Thyroid gland (tissue), 4 donors: ENCODE data around the gene SMLR1. TPM values are rescaled to one million over a fixed set of nuclear protein-coding genes. Genes with fewer than 3 reads are reported as not detected.

ENCODE experiments used
- DNase-seq, 2 donors: peaks; one replicate each; pipeline ENCODE4 v3.0.0-alpha.2; 2019
- H3K27ac ChIP-seq, 3 donors: fragments of 200-600 bp; sonication (generic); 1 replicate in 2 of 3; 2 replicates in 1 of 3; pipeline ENCODE4 v1.5.1; 2016 to 2019; ENCODE audit warnings: mild to moderate bottlenecking in 1 of 3, moderate library complexity in 1 of 3
- H3K27me3 ChIP-seq: fragments of 200-600 bp; sonication (generic); one replicate; pipeline ENCODE4 v1.5.1; 2019
- H3K36me3 ChIP-seq, 2 donors: fragments of 200-600 bp; sonication (generic); one replicate each; pipeline ENCODE4 v1.5.1; 2016 to 2019
- H3K4me1 ChIP-seq, 2 donors: fragments of 200-600 bp; sonication (generic); one replicate each; pipeline ENCODE4 v1.5.1; 2017 to 2019
- H3K4me3 ChIP-seq, 3 donors: fragments of 200-600 bp; sonication (generic); replicated peaks in 1 of 3; 1 replicate in 2 of 3; 2 replicates in 1 of 3; pipeline ENCODE4 v1.5.1; 2016; ENCODE audit warnings: mild to moderate bottlenecking in 1 of 3
- H3K9me3 ChIP-seq: fragments of 200-600 bp; sonication (generic); one replicate; pipeline ENCODE4 v1.5.1; 2017
- POLR2A ChIP-seq, 2 donors: fragments of 450-650 bp; IDR thresholded peaks; one replicate each; pipeline ENCODE4 v1.6.1; 2017; ENCODE audit warnings: antibody characterized with exemption in 2 of 2, mild to moderate bottlenecking in 2 of 2, moderate library complexity in 1 of 2
- WGBS, 2 donors: methylation state at CpG; one replicate each; pipeline ENCODE4 v1.1.5; 2017; 5-methylcytosine and 5-hydroxymethylcytosine counted together
- intact Hi-C: fragments of 100-400 bp; cut with DNase I; formaldehyde crosslinking; loops from one replicate; pipeline ENCODE4 v1.15.1; 2023
- total RNA-seq, 4 donors: library from RNA; depleted of rRNA; stranded (reverse); fragments of >200 nt; gene quantifications; one replicate each; pipeline ENCODE4 v1.2.3, GENCODE V29; 2016
- TF ChIP-seq, protein P1 (sequence below), 6 experiments: fragments of 200-600 bp in 3 of 6; fragments of 450-650 bp in 3 of 6; sonication (generic) in 3 of 6; IDR thresholded peaks; one replicate each; pipeline ENCODE4 v1.5.1; 2016 to 2019; ENCODE audit warnings: antibody characterized with exemption in 6 of 6, mild to moderate bottlenecking in 2 of 6, inconsistent platforms in 1 of 6, moderate library complexity in 1 of 6

The SMLR1 gene
- total RNA-seq, 4 donors from 2014 or later: not detected

DNA sequence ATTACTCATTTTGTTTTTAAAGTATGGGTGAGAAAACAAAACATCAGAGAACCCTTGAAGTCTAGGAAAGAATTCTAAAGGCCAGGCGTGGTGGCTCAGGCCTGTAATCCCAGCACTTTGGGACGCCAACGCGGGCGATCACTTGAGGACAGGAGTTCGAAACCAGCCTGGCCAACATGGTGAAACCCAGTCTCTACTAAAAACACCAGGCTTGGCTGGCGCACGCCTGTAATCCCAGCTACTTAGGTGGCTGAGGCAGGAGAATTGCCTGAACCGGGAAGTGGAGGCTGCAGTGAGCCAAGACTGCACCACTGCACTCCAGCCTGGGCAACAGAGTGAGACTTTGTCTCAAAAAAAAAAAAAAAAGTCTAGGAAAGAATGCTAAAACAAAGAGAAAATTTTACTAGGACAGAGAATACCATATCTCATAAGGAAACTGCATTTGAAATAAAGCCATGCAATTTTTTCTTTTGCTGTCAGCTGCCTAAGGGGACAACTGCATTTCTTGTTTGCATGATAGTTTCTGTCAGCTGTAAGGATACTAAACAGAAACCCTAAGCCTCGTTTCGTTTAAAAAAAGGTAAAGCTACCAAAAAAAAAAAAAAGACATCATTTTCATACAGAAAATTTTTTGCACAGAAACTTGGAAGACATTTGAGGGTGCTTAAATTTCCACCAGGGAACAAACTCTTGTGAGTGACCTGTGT, 32.1 kb downstream of the SMLR1 start:
- Histone ChIP-seq H3K4me1 (no peaks in the 10 kb centered on the region), H3K36me3 (no peaks in the 10 kb centered on the region), H3K4me3 (no peak overlapping the region), H3K27ac (no peak overlapping the region), H3K9me3 (no peaks in the 10 kb centered on the region), H3K27me3 (no peaks in the 10 kb centered on the region)
- 91 to 93% methylated on average over 11 of the region's 11 CpGs for WGBS, 2 donors
- intact Hi-C loops: no loop called here
- no peak for DNase-seq
- TF ChIP-seq POLR2A (IDR thresholded peaks at IDR 0.05): no peak
- TF ChIP-seq, protein P1, sequence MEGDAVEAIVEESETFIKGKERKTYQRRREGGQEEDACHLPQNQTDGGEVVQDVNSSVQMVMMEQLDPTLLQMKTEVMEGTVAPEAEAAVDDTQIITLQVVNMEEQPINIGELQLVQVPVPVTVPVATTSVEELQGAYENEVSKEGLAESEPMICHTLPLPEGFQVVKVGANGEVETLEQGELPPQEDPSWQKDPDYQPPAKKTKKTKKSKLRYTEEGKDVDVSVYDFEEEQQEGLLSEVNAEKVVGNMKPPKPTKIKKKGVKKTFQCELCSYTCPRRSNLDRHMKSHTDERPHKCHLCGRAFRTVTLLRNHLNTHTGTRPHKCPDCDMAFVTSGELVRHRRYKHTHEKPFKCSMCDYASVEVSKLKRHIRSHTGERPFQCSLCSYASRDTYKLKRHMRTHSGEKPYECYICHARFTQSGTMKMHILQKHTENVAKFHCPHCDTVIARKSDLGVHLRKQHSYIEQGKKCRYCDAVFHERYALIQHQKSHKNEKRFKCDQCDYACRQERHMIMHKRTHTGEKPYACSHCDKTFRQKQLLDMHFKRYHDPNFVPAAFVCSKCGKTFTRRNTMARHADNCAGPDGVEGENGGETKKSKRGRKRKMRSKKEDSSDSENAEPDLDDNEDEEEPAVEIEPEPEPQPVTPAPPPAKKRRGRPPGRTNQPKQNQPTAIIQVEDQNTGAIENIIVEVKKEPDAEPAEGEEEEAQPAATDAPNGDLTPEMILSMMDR (IDR thresholded peaks at IDR 0.05): no peak

- H3K36me3 ChIP-seq: no peaks in the 10 kb centered on the region
- 93 to 97% methylated on average over 2 of the region's 2 CpGs for WGBS, 2 donors
These were observed 35.2 kb downstream of the SMLR1 start for GRCh38 chr6:130862370-130862769.

DNA sequence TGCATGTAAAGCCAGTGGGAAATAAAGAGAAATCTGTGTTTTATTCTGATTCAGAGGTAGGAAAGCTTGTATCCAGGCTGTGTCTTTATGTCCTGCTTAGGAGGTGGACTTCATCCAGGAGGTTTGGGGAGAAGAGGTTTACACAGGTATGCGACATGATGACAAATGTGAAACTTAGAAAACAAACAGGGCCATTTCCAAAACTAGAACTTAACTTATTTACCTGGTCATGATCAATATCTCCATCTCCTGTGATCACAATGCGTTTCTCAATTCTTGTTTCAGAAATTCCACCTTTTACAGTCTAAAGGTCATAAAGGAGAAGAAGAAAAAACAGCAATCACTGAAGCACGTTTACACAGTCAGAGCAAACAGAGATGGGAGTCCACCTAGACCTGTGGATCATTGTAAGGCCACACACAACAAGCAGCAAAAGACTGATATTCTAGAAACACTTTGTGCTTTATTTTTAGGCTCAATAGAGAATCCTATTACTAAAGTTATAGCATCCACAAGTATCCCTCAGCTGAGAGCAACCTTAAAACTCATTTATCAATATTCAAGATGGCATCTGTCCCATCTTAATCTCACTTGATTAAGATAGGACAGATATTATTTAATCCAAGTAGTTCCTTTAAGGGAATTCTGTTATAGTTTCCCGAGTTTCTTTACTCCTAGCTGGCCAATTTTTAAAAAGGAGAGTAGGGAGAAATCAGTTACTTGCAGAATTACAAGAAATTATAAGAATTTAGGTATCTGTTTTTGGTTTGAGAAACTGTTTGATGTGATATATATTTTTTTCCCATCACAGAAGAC, 36.4 kb downstream of the SMLR1 start:
- DNase-seq: no peak
- H3K36me3 ChIP-seq: no peaks in the 10 kb centered on the region
- no peak for TF ChIP-seq POLR2A (IDR thresholded peaks at IDR 0.05)
- TF ChIP-seq, protein P1 (IDR thresholded peaks at IDR 0.05): no peak
- no peaks in the 10 kb centered on the region for H3K27me3 ChIP-seq
- 79 to 86% methylated on average over 4 of the region's 4 CpGs for WGBS, 2 donors
- H3K4me1 ChIP-seq: no peaks in the 10 kb centered on the region
- H3K9me3 ChIP-seq: no peaks in the 10 kb centered on the region
- intact Hi-C loops: no loop called here
- H3K4me3 ChIP-seq: no peak overlapping the region
- no peak overlapping the region for H3K27ac ChIP-seq

More at GRCh38 chr6:130862370-130862769, 35.2 kb downstream of the SMLR1 start:
- Histone ChIP-seq H3K4me3 (no peak overlapping the region), H3K27ac (no peak overlapping the region), H3K9me3 (no peaks in the 10 kb centered on the region), H3K4me1 (no peaks in the 10 kb centered on the region), H3K27me3 (no peaks in the 10 kb centered on the region)
- no peak for DNase-seq
- intact Hi-C loops: no loop called here
- TF ChIP-seq POLR2A (IDR thresholded peaks at IDR 0.05): no peak
- TF ChIP-seq, protein P1 (IDR thresholded peaks at IDR 0.05): no peak

DNA sequence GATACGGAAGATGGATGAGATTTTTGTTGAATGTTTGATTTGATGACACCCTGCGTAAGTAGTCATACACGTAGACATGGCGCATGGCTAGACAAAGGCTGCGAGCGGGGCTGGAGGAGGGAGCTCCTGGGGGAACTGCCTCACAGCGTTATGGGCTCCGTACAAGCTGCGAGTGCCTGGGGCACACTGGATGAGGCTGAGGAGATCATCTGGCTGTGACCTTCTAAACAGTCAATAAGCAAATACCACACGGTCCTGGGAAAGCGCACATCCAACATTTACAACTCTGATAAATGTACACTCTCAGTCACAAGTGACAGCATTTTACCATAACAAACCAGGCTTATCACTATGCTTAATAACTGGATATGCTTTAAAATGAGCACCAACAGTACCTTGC, 37.1 kb downstream of the SMLR1 start:
- WGBS, 2 donors: 90 to 91% methylated on average over 11 of the region's 11 CpGs
- H3K36me3 ChIP-seq: no peaks in the 10 kb centered on the region
- DNase-seq: no peak
- no peak for TF ChIP-seq POLR2A (IDR thresholded peaks at IDR 0.05)
- TF ChIP-seq, protein P1 (IDR thresholded peaks at IDR 0.05): no peak
- no peak overlapping the region for H3K27ac ChIP-seq
- no peaks in the 10 kb centered on the region for H3K27me3 ChIP-seq
- intact Hi-C loops: no loop called here
- no peaks in the 10 kb centered on the region for H3K9me3 ChIP-seq
- H3K4me3 ChIP-seq: no peak overlapping the region
- no peaks in the 10 kb centered on the region for H3K4me1 ChIP-seq

DNA sequence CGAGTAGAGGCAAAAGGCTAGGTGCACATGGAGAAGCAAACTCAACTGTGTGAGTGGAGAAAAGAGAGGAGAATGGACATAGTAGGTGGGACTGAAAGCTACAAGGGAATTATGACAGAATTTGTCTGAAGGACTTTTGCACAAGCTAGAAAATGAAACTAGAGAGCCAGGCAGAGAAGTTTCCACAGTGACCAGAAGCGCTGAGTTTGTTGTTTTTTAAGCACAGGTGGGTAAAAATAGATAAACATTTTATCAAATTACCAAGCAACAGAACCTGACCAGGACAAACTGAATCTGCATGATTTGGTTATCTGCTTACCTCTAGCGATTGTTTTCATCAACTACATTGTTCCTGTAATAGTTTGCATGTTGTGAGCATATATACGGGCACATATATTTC, 38.6 kb downstream of the SMLR1 start:
- TF ChIP-seq, protein P1 (IDR thresholded peaks at IDR 0.05): no peak
- no peak for TF ChIP-seq POLR2A (IDR thresholded peaks at IDR 0.05)
- Histone ChIP-seq H3K27ac (no peak overlapping the region), H3K9me3 (no peaks in the 10 kb centered on the region), H3K4me3 (no peak overlapping the region), H3K27me3 (no peaks in the 10 kb centered on the region), H3K36me3 (no peaks in the 10 kb centered on the region), H3K4me1 (no peaks in the 10 kb centered on the region)
- 90 to 92% methylated on average over 4 of the region's 4 CpGs for WGBS, 2 donors
- intact Hi-C loops: no loop called here
- no peak for DNase-seq
